ENCODE measurements around the gene LRP1. TPM values are rescaled to one million over a fixed set of nuclear protein-coding genes. Genes with fewer than 3 reads are reported as not detected.
A peak's percentile ranks its signal among the peaks of the same experiment; 100 is the strongest.

The LRP1 gene
- total RNA-seq, 1 donor from 2014 or later, result 261 TPM

DNA sequence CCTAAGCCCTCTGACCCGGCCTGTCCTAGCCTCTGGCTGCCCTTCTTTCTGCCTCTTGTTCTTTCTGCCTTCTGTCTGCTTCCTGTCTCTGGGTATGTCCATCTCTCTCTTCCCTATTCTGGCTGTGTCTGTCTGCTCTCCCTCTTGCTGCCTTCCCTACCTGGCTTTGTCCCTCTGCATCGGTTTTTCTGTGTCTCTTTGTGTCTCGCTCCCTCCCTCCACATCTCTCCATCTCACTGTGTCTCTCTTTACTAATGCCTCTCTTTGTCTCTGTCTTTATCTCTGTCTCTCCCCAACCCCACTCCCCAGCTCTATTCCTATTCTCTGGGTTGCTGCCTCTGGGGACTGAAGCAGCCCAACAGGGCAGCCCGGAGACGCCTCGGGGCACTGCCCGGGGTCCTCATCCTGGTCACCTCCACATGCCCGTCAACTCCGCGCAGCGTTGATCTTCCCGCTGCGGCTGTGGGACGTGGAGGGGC, 111.3 kb downstream of the LRP1 start:
- Histone ChIP-seq H3K27ac (no peak overlapping the region), H3K27me3 (peaks cover 79% of the 10 kb centered on the region), H3K36me3 (peaks cover 1% of the 10 kb centered on the region), H3K4me1 (peaks cover 56% of the 10 kb centered on the region), H3K9me3 (no peaks in the 10 kb centered on the region), H3K4me3 (peak overlapping the region; percentile 52)
- DNase-seq (no peak), ATAC-seq (no peak)
- intact Hi-C loops (cut with DNase I), result no loop called here
- TF ChIP-seq, protein P1, sequence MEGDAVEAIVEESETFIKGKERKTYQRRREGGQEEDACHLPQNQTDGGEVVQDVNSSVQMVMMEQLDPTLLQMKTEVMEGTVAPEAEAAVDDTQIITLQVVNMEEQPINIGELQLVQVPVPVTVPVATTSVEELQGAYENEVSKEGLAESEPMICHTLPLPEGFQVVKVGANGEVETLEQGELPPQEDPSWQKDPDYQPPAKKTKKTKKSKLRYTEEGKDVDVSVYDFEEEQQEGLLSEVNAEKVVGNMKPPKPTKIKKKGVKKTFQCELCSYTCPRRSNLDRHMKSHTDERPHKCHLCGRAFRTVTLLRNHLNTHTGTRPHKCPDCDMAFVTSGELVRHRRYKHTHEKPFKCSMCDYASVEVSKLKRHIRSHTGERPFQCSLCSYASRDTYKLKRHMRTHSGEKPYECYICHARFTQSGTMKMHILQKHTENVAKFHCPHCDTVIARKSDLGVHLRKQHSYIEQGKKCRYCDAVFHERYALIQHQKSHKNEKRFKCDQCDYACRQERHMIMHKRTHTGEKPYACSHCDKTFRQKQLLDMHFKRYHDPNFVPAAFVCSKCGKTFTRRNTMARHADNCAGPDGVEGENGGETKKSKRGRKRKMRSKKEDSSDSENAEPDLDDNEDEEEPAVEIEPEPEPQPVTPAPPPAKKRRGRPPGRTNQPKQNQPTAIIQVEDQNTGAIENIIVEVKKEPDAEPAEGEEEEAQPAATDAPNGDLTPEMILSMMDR (IDR thresholded peaks at IDR 0.05), result no peak

DNA sequence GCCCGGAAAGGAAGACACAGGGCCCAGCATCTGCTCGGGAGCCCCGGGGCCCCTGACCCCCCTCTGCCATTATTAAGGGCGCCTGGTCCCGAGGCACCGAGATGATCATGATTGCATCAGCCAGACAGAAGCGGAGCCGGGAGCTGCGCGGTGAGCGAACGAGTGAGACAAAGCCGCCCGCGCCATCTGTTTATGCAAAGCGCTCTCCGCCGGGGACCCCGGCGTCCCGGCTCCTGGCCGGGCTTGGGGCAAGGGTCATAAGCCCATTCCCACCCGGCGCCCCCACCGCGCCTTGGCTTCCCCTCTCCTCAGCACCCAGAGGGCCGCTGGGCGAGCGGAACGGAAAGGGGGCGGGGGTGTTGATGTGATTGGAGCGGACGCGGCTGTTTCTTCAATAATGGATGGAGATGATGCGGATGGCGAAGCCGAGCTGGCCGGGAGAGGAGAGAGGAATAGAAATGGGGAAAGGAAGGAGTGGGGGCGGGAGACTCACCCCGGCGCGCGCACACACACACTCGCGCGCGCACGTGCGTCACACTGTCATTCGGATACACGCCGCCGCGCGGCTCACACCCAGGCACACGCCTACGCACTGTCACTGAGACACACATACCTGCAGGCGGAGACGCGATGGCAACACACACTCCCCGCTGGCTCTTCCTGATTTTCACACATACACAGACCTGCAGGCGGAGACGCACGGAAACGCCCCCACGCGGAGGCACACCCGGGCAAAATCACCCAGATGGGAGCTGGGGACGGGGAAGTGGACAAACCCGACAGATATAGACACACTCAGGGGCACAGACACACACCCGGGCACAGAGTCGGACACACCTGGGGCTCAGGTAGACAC, 112.0 kb downstream of the LRP1 start:
- intact Hi-C loops (cut with DNase I), result no loop called here
- peak overlapping the region; percentile 52 for H3K4me3 ChIP-seq
- peak; percentile 76 for DNase-seq
- peak; percentile 11 for ATAC-seq
- H3K36me3 ChIP-seq, result no peaks in the 10 kb centered on the region
- no peak overlapping the region for H3K27ac ChIP-seq
- TF ChIP-seq, protein P1 (IDR thresholded peaks at IDR 0.05), result no peak
- H3K4me1 ChIP-seq, result peaks cover 56% of the 10 kb centered on the region
- H3K9me3 ChIP-seq, result no peaks in the 10 kb centered on the region
- H3K27me3 ChIP-seq, result peaks cover 81% of the 10 kb centered on the region

GRCh38 chr12:57240926-57241401, 112.7 kb downstream of the LRP1 start:
- DNase-seq (peak; percentile 64), ATAC-seq (no peak)
- Histone ChIP-seq H3K4me1 (peaks cover 56% of the 10 kb centered on the region), H3K27ac (no peak overlapping the region), H3K4me3 (peak overlapping the region; percentile 52), H3K9me3 (no peaks in the 10 kb centered on the region), H3K27me3 (peaks cover 79% of the 10 kb centered on the region), H3K36me3 (no peaks in the 10 kb centered on the region)
- intact Hi-C loops (cut with DNase I), result no loop called here
- TF ChIP-seq, protein P1 (IDR thresholded peaks at IDR 0.05), result no peak

DNA sequence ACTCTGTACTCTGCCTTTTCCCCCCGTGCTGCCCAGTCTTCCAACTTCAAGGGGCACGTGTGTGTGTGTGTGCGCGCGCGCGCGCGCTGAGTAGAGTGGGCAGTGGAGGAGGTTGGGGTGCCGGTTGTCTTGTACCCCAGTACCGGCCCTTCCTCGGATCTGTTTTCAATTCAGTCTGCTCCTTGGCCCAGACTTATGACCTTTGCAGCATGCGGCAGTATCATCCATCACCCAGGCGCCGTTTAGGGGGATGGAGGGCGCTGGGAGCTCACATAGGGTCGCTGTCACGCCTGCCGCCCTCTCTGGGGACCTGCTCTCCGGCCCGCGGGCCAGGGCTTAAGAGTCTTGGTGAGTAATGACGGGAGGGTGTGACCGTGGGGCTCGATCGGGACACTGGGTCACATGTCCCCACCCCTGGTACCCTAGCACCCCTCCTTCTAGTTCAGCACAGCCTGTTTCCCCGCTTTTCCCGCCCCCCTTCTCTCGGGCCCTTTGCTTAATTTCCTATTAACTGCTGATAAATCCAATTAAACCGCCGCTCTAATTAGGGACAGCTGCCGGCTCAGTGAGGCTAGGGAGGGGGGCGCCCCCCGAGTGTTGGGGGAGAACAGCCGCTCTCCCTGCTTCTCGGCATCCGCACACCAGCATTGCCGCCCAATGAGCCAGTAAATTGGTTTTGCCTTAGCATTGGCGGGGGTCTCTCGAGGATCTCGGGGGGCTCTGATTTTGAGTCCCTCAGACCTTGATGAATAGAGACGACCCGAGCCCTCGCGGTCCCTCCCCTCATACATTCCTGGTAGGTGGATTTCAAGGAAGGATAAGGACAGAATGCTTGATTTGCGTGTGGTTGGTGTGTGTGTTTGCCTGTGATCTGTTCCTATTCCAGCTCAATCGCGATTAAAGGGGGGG, 113.4 kb downstream of the LRP1 start:
- H3K36me3 ChIP-seq, result no peaks in the 10 kb centered on the region
- no peak overlapping the region for H3K27ac ChIP-seq
- intact Hi-C loops (cut with DNase I), result no loop called here
- ATAC-seq (no peak), DNase-seq (peak; percentile 65)
- H3K9me3 ChIP-seq, result no peaks in the 10 kb centered on the region
- peaks cover 72% of the 10 kb centered on the region for H3K27me3 ChIP-seq
- no peak overlapping the region for H3K4me3 ChIP-seq
- TF ChIP-seq, protein P1 (IDR thresholded peaks at IDR 0.05), result no peak
- peaks cover 56% of the 10 kb centered on the region for H3K4me1 ChIP-seq

DNA sequence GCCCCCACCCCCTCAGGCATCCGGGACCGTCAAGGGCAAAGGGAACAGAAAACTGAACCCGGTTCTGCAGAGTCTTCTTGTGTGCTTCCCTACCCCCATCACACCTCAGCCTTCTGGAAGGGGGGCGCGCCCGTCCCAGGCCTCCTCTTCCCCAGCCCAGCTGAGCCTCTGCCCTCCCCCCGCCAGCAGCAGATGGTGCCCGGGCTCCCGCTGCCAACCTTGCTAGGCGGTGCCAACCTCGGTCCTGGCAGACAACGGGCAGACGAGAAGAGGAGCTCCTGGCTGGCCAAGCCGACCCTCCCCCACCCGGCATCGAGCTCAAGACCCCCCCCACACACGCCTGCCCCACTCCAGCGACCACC, 114.0 kb downstream of the LRP1 start:
- DNase-seq, result peak; percentile 71
- H3K9me3 ChIP-seq, result no peaks in the 10 kb centered on the region
- intact Hi-C loops (cut with DNase I), result no loop called here
- H3K36me3 ChIP-seq, result no peaks in the 10 kb centered on the region
- no peak for ATAC-seq
- H3K4me3 ChIP-seq, result no peak overlapping the region
- TF ChIP-seq, protein P1 (IDR thresholded peaks at IDR 0.05), result no peak
- peaks cover 56% of the 10 kb centered on the region for H3K4me1 ChIP-seq
- no peak overlapping the region for H3K27ac ChIP-seq
- peaks cover 65% of the 10 kb centered on the region for H3K27me3 ChIP-seq

Measured in upper lobe of right lung (tissue), 1 donor.